ENCODE data around the gene TOMM40. TPM values are rescaled to one million over a fixed set of nuclear protein-coding genes. Genes with fewer than 3 reads are reported as not detected.
"Not testable (repeated sequence)": the region's sequence is repeated elsewhere in the genome, so short reads cannot be mapped to it uniquely, and the experiment has no call there.

The TOMM40 gene
- total RNA-seq, 2 donors from 2014 or later, result 53.0 to 65.1 TPM

- Mint-ChIP-seq H3K9me3 (no peaks in the 10 kb centered on the region), H3K36me3 (ENCODE audit: insufficient read depth in 2 of 2) (no peaks in the 10 kb centered on the region), H3K27ac (no peak overlapping the region), H3K4me3 (no peak overlapping the region), H3K4me1 (ENCODE audit: low read depth) (peaks cover 20% of the 10 kb centered on the region), H3K27me3 (ENCODE audit: low read depth) (peaks cover 35% of the 10 kb centered on the region)
- ATAC-seq (replicated peaks in 1 of 2) (no peak), DNase-seq (no peak)
Observed at GRCh38 chr19:44908836-44909261, 17.8 kb downstream of the TOMM40 start.

GRCh38 chr19:44909775-44910174, 18.7 kb downstream of the TOMM40 start:
- Mint-ChIP-seq H3K9me3 (no peaks in the 10 kb centered on the region), H3K36me3 (ENCODE audit: insufficient read depth in 2 of 2) (peaks cover 0 to under 1% of the 10 kb centered on the region in 2 donors), H3K4me1 (ENCODE audit: low read depth) (peaks cover 29% of the 10 kb centered on the region), H3K4me3 (no peak overlapping the region), H3K27ac (peak overlapping the region; percentile 69), H3K27me3 (ENCODE audit: low read depth) (peaks cover 44% of the 10 kb centered on the region)
- DNase-seq, result no peak
- ATAC-seq (replicated peaks in 1 of 2), result no peak

DNA sequence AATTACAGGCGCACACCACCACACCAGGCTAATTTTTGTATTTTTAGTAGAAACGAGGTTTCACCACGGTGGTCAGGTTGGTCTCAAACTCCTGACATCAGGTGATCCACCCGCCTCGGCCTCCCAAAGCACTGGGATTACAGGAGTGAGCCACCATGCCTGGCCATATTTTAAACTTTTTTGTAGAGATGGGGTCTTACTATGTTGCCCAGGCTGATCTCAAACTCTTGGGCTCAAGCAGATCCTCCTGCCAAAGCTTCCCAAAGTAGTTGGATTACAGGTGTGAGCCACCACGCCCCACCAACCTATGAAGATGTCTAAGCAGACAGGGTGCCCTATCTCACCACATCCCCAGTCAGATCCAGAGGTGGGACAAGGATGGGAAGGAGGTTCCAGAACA, 20.8 kb downstream of the TOMM40 start:
- H3K4me1 Mint-ChIP-seq (ENCODE audit: low read depth), result peaks cover 20% of the 10 kb centered on the region
- ATAC-seq (replicated peaks in 1 of 2); H3K27ac Mint-ChIP-seq; DNase-seq; H3K9me3 Mint-ChIP-seq; H3K4me3 Mint-ChIP-seq; H3K36me3 Mint-ChIP-seq (ENCODE audit: insufficient read depth in 2 of 2): not testable (repeated sequence)
- peaks cover 34% of the 10 kb centered on the region for H3K27me3 Mint-ChIP-seq (ENCODE audit: low read depth)

- ATAC-seq (replicated peaks in 1 of 2) (no peak), DNase-seq (no peak)
- no peak overlapping the region for H3K27ac Mint-ChIP-seq
- H3K4me3 Mint-ChIP-seq, result peak overlapping the region in 1 of 2 donors; percentile 47
- no peaks in the 10 kb centered on the region for H3K9me3 Mint-ChIP-seq
- peaks cover 19% of the 10 kb centered on the region for H3K4me1 Mint-ChIP-seq (ENCODE audit: low read depth)
- H3K36me3 Mint-ChIP-seq (ENCODE audit: insufficient read depth in 2 of 2), result peaks cover 0 to 2% of the 10 kb centered on the region in 2 donors
- peaks cover 31% of the 10 kb centered on the region for H3K27me3 Mint-ChIP-seq (ENCODE audit: low read depth)
Observed at GRCh38 chr19:44912854-44913253, 21.8 kb downstream of the TOMM40 start.

GRCh38 chr19:44913512-44914432, 22.7 kb downstream of the TOMM40 start:
- not testable (repeated sequence) for H3K9me3 Mint-ChIP-seq; H3K27ac Mint-ChIP-seq; ATAC-seq (replicated peaks in 1 of 2); DNase-seq; H3K36me3 Mint-ChIP-seq (ENCODE audit: insufficient read depth in 2 of 2)
- peaks cover 19% of the 10 kb centered on the region for H3K4me1 Mint-ChIP-seq (ENCODE audit: low read depth)
- peaks cover 31% of the 10 kb centered on the region for H3K27me3 Mint-ChIP-seq (ENCODE audit: low read depth)
- H3K4me3 Mint-ChIP-seq, result peak overlapping the region; percentile 98 to 99

DNA sequence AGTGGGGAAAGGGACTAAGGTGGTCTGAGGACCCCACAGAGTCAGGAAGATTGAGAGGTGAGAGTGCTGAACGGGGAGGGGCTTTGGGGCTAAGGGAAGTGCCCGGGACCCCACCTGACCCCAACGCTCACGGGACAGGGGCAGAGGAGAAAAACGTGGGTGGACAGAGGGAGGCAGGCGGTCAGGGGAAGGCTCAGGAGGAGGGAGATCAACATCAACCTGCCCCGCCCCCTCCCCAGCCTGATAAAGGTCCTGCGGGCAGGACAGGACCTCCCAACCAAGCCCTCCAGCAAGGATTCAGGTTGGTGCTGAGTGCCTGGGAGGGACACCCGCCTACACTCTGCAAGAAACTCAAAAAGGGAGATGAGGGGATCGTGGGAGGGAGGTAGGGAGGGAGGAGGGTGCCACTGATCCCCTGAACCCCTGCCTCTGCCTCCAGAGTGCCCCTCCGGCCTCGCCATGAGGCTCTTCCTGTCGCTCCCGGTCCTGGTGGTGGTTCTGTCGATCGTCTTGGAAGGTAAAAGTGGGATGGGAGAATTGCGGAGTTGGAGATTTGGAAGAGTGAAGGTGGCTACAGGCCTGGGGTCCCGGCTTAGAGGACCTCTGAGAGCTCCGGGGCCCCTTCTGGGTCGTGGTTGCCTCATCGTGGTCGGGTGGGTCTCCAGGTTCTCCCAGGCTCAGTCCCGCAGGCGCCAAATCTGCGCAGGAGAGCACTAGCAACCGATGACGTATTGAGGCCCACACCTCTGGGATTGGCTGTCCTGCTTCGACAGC, 23.6 kb downstream of the TOMM40 start, which contains the start of gene APOC1:
APOC1 (plus strand) TSS at position 176 of the 774 bp plus-strand sequence; CDS start at position 460, 284 bp downstream.
- H3K36me3 Mint-ChIP-seq (ENCODE audit: insufficient read depth in 2 of 2); H3K9me3 Mint-ChIP-seq: not testable (repeated sequence)
- Mint-ChIP-seq H3K27ac (peak within 1 kb of the TSS; percentile 93), H3K4me1 (ENCODE audit: low read depth) (peaks cover 19% of the 10 kb centered on the region), H3K27me3 (ENCODE audit: low read depth) (peaks cover 31% of the 10 kb centered on the region), H3K4me3 (peak within 1 kb of the TSS; percentile 98 to 99)
- DNase-seq (peak; percentile 80 to 82), ATAC-seq (replicated peaks in 1 of 2) (peak; percentile 98 to 99)

DNA sequence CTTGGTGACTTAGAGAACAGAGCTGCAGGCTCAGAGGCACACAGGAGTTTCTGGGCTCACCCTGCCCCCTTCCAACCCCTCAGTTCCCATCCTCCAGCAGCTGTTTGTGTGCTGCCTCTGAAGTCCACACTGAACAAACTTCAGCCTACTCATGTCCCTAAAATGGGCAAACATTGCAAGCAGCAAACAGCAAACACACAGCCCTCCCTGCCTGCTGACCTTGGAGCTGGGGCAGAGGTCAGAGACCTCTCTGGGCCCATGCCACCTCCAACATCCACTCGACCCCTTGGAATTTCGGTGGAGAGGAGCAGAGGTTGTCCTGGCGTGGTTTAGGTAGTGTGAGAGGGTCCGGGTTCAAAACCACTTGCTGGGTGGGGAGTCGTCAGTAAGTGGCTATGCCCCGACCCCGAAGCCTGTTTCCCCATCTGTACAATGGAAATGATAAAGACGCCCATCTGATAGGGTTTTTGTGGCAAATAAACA, 33.2 kb downstream of the TOMM40 start:
- Mint-ChIP-seq H3K27me3 (ENCODE audit: low read depth) (peaks cover 24% of the 10 kb centered on the region), H3K27ac (no peak overlapping the region), H3K36me3 (ENCODE audit: insufficient read depth in 2 of 2) (no peaks in the 10 kb centered on the region), H3K9me3 (no peaks in the 10 kb centered on the region), H3K4me1 (ENCODE audit: low read depth) (peaks cover 13% of the 10 kb centered on the region), H3K4me3 (no peak overlapping the region)
- DNase-seq (no peak), ATAC-seq (replicated peaks in 1 of 2) (no peak)

DNA sequence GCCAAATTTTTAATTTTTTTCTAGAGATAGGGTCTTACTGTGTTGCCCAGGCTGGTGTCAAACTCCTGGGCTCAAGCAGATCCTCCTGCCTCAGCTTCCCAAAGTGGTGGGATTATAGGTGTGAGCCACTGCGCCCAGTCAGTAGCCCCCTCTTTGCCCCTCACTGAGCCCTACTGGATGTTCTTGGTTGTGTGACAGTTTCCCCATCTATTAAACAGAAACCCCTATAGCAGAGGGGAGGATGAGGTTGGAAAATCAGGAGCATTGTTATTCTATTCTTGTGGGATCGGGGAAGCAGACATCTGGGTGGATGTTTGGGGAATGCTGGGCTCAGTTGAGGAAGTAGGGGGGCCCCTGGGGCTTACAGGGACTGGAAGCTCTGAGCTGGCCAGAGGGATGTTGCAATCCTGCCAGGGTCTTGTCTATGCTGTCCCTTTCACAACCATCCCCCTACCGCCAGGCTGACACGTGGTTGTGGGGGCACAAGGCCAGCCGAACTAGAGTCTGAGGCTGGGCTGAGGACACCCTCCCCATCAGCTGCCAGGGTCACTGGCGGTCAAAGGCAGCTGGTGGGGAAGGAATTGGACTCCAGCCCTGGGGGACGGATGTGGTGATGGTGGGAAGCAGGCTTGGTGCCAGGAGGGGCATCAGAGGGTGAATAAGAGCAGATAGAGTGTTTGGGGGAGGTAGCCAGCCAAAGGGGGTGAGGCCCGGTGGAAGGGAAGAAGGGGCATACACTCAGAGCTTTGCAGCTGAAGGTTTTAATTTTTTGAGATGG, 34.2 kb downstream of the TOMM40 start:
- Mint-ChIP-seq H3K4me1 (ENCODE audit: low read depth) (peaks cover 13% of the 10 kb centered on the region), H3K27ac (no peak overlapping the region)

GRCh38 chr19:44926245-44927077, 35.4 kb downstream of the TOMM40 start:
- peaks cover 24% of the 10 kb centered on the region for H3K27me3 Mint-ChIP-seq (ENCODE audit: low read depth)
- H3K4me1 Mint-ChIP-seq (ENCODE audit: low read depth), result peaks cover 13% of the 10 kb centered on the region
- not testable (repeated sequence) for H3K9me3 Mint-ChIP-seq; DNase-seq; H3K27ac Mint-ChIP-seq; H3K36me3 Mint-ChIP-seq (ENCODE audit: insufficient read depth in 2 of 2)
- H3K4me3 Mint-ChIP-seq, result peak overlapping the region; percentile 71 to 81
- ATAC-seq (replicated peaks in 1 of 2), result peak; percentile 7 to 19

More for the DNA sequence above, 34.2 kb downstream of the TOMM40 start:
- no peaks in the 10 kb centered on the region for H3K36me3 Mint-ChIP-seq (ENCODE audit: insufficient read depth in 2 of 2)
- no peak for DNase-seq
- H3K9me3 Mint-ChIP-seq, result no peaks in the 10 kb centered on the region
- no peak for ATAC-seq (replicated peaks in 1 of 2)
- no peak overlapping the region for H3K4me3 Mint-ChIP-seq
- H3K27me3 Mint-ChIP-seq (ENCODE audit: low read depth), result peaks cover 24% of the 10 kb centered on the region

GRCh38 chr19:44927746-44928145, 36.7 kb downstream of the TOMM40 start:
- DNase-seq, result no peak
- Mint-ChIP-seq H3K36me3 (ENCODE audit: insufficient read depth in 2 of 2) (no peaks in the 10 kb centered on the region), H3K4me3 (no peak overlapping the region), H3K27me3 (ENCODE audit: low read depth) (peaks cover 24% of the 10 kb centered on the region), H3K9me3 (no peaks in the 10 kb centered on the region), H3K4me1 (ENCODE audit: low read depth) (peaks cover 13% of the 10 kb centered on the region), H3K27ac (no peak overlapping the region)
- no peak for ATAC-seq (replicated peaks in 1 of 2)

GRCh38 chr19:44930088-44930487, 39.0 kb downstream of the TOMM40 start:
- ATAC-seq (replicated peaks in 1 of 2), result no peak
- no peaks in the 10 kb centered on the region for H3K9me3 Mint-ChIP-seq
- H3K27ac Mint-ChIP-seq, result no peak overlapping the region
- no peak for DNase-seq
- H3K36me3 Mint-ChIP-seq (ENCODE audit: insufficient read depth in 2 of 2), result no peaks in the 10 kb centered on the region
- peaks cover 13% of the 10 kb centered on the region for H3K4me1 Mint-ChIP-seq (ENCODE audit: low read depth)
- no peak overlapping the region for H3K4me3 Mint-ChIP-seq
- peaks cover 21% of the 10 kb centered on the region for H3K27me3 Mint-ChIP-seq (ENCODE audit: low read depth)

DNA sequence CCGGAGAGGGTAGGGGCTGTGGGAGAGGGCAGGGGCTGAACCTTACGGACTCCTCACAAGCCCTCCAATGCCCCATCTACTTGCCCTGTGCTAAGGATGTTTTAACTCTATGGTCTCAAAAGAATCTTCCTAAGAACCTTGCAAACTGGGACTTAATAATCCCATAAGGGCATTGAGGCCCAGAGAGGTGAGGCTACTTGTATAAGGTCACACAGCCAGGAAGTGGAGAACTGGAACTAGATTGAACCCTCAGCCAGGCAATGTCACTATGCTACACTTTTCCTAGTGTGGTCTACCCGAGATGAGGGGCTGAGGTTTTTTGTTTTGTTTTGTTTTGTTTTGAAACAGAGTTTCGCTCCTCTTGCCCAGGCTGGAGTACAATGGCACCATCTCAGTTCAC, 40.5 kb downstream of the TOMM40 start:
- Mint-ChIP-seq H3K4me1 (ENCODE audit: low read depth) (peaks cover 8% of the 10 kb centered on the region), H3K9me3 (no peaks in the 10 kb centered on the region), H3K36me3 (ENCODE audit: insufficient read depth in 2 of 2) (no peaks in the 10 kb centered on the region), H3K27me3 (ENCODE audit: low read depth) (peaks cover 7% of the 10 kb centered on the region), H3K4me3 (no peak overlapping the region), H3K27ac (no peak overlapping the region)
- DNase-seq (no peak), ATAC-seq (replicated peaks in 1 of 2) (no peak)

All from activated T-cell treated with anti-CD3 and anti-CD28 coated beads, Interleukin-2, amount 50 U/mL, for 72 hours (primary cell).